PC-9 (cell line): ENCODE data around the gene FRG1.
"Not testable (repeated sequence)": the region's sequence is repeated elsewhere in the genome, so short reads cannot be mapped to it uniquely, and the experiment has no call there.

Source experiments
- CTCF ChIP-seq: fragments of 200-600 bp; sonication (generic); conservative IDR thresholded peaks from 2 replicates; pipeline ENCODE4 v1.6.1; 2017; ENCODE audit warnings: mixed run types, antibody characterized with exemption, mild to moderate bottlenecking, moderate library complexity
- EZH2 ChIP-seq: fragments of 200-600 bp; sonication (generic); IDR thresholded peaks from 2 replicates; pipeline ENCODE4 v1.8.0; 2017; ENCODE audit warnings: antibody characterized with exemption, low read depth

GRCh38 chr4:189989941-189990340, 49.3 kb downstream of the FRG1 start:
- TF ChIP-seq CTCF, EZH2: not testable (repeated sequence)
